HG03342 (cell line): ENCODE data around the gene OR3A2.
"Not testable (repeated sequence)": the region's sequence is repeated elsewhere in the genome, so short reads cannot be mapped to it uniquely, and the experiment has no call there.

Experiments
- ATAC-seq: cut with Tn5 transposase; IDR thresholded peaks from one replicate; pipeline ENCODE4 v1.9.1; 2021; ENCODE audit warnings: mild to moderate bottlenecking, moderate library complexity; ENCODE audit not compliant: unreplicated experiment

Gene OR3A2

GRCh38 chr17:3385869-3386816 lies at the start of gene OR3A2:
OR3A2 (minus strand) TSS chr17:3386308.
- ATAC-seq: no peak

- no peak for ATAC-seq
Measured at GRCh38 chr17:3433741-3434140, 47.6 kb upstream of the OR3A2 start, which contains the start of gene OR1E2. OR1E2 (minus strand) TSS chr17:3433841; CDS start chr17:3433841, 0 bp downstream.

- not testable (repeated sequence) for ATAC-seq
Measured at GRCh38 chr17:3433215-3433614, 47.1 kb upstream of the OR3A2 start.

- no peak for ATAC-seq
Measured at GRCh38 chr17:3418222-3418621, 32.1 kb upstream of the OR3A2 start.

- ATAC-seq: no peak
Measured at GRCh38 chr17:3415610-3416009, 29.5 kb upstream of the OR3A2 start.

- ATAC-seq: not testable (repeated sequence)
Measured at GRCh38 chr17:3412216-3412615, 26.1 kb upstream of the OR3A2 start.

- no peak for ATAC-seq
Measured at GRCh38 chr17:3411070-3411469, 25.0 kb upstream of the OR3A2 start, which contains the start of gene OR3A3. OR3A3 (plus strand) TSS chr17:3411370.

- ATAC-seq: not testable (repeated sequence)
Measured at GRCh38 chr17:3403856-3404255, 17.7 kb upstream of the OR3A2 start.

- ATAC-seq: no peak
Measured at GRCh38 chr17:3401786-3402185, 15.7 kb upstream of the OR3A2 start.

GRCh38 chr17:3400055-3400454 lies 13.9 kb upstream of the OR3A2 start:
- ATAC-seq: no peak

- no peak for ATAC-seq
Measured at GRCh38 chr17:3398310-3398709, 12.2 kb upstream of the OR3A2 start, which contains the start of gene OR1E1. OR1E1 (minus strand) TSS chr17:3398410; CDS start chr17:3398410, 0 bp downstream.

- ATAC-seq: not testable (repeated sequence)
Measured at GRCh38 chr17:3397801-3398200, 11.7 kb upstream of the OR3A2 start.

- ATAC-seq: no peak
Measured at GRCh38 chr17:3389791-3390190, 3.7 kb upstream of the OR3A2 start.

- ATAC-seq: no peak
Measured at GRCh38 chr17:3381957-3382356, 4.2 kb downstream of the OR3A2 start.

GRCh38 chr17:3378321-3378720 lies 7.8 kb downstream of the OR3A2 start:
- no peak for ATAC-seq

GRCh38 chr17:3371167-3371566 lies 14.9 kb downstream of the OR3A2 start:
- ATAC-seq: not testable (repeated sequence)

- ATAC-seq: not testable (repeated sequence)
Measured at GRCh38 chr17:3342782-3343181, 43.3 kb downstream of the OR3A2 start.

GRCh38 chr17:3335876-3336275 lies 50.2 kb downstream of the OR3A2 start:
- ATAC-seq: no peak

- no peak for ATAC-seq
Measured at GRCh38 chr17:3318336-3318735, 67.8 kb downstream of the OR3A2 start.

GRCh38 chr17:3316836-3317235 lies 69.3 kb downstream of the OR3A2 start:
- no peak for ATAC-seq

GRCh38 chr17:3308603-3309002 lies 77.5 kb downstream of the OR3A2 start:
- no peak for ATAC-seq

- no peak for ATAC-seq
Measured at GRCh38 chr17:3298260-3298659, 87.8 kb downstream of the OR3A2 start, which contains the start of gene OR3A1. OR3A1 (minus strand) TSS chr17:3298360; CDS start chr17:3292582, 5,778 bp downstream.
